Heart right ventricle (tissue), 16 donors: ENCODE results near the gene PMM2. TPM values are rescaled to one million over a fixed set of nuclear protein-coding genes. Genes with fewer than 3 reads are reported as not detected.
"Not testable (repeated sequence)": the region's sequence is repeated elsewhere in the genome, so short reads cannot be mapped to it uniquely, and the experiment has no call there.

ENCODE experiments used
- ATAC-seq, 8 donors: fragments of 200-7000 bp; cut with Tn5 transposase; one replicate each; pipeline ENCODE4 v1.9.1; 2020; ENCODE audit warnings: mild to moderate bottlenecking in 8 of 8, moderate library complexity in 8 of 8, moderate number of reproducible peaks in 1 of 8
- DNase-seq, 2 donors: peaks; one replicate each; pipeline ENCODE4 v3.0.0-alpha.2; 2020
- H3K27ac ChIP-seq, 10 donors: fragments of 200-600 bp; sonication (generic) in 2 of 10; one replicate each; pipeline versions ENCODE4 v1.5.0 to v1.8.0; 2020 to 2022; ENCODE audit warnings: mild to moderate bottlenecking in 3 of 10
- H3K27me3 ChIP-seq, 7 donors: fragments of 200-600 bp; one replicate each; pipeline ENCODE4 v1.8.0; 2021 to 2022; ENCODE audit warnings: mild to moderate bottlenecking in 2 of 7
- H3K36me3 ChIP-seq, 9 donors: fragments of 200-600 bp; sonication (generic) in 1 of 9; one replicate each; pipeline versions ENCODE4 v1.5.0 to v1.8.0; 2020 to 2022; ENCODE audit warnings: mild to moderate bottlenecking in 2 of 9
- H3K4me1 ChIP-seq, 9 donors: fragments of 200-600 bp; sonication (generic) in 1 of 9; one replicate each; pipeline versions ENCODE4 v1.5.0 to v1.8.0; 2020 to 2022; ENCODE audit warnings: mild to moderate bottlenecking in 4 of 9
- H3K4me3 ChIP-seq, 10 donors: fragments of 200-600 bp; sonication (generic) in 2 of 10; one replicate each; pipeline versions ENCODE4 v1.5.0 to v1.8.0; 2020 to 2022; ENCODE audit warnings: mild to moderate bottlenecking in 7 of 10, moderate library complexity in 2 of 10
- H3K9me3 ChIP-seq, 11 donors: fragments of 200-600 bp in 10 of 11; sonication (generic) in 2 of 11; one replicate each; pipeline versions ENCODE4 v1.5.0 to v1.8.0; 2013 to 2022; ENCODE audit warnings: mild to moderate bottlenecking in 2 of 11, control low read depth in 1 of 11, moderate library complexity in 1 of 11
- CTCF ChIP-seq, 9 donors: fragments of 200-600 bp; sonication (generic) in 2 of 9; IDR thresholded peaks; one replicate each; pipeline versions ENCODE4 v1.5.0 to v1.8.0; 2021 to 2022; ENCODE audit warnings: antibody characterized with exemption in 9 of 9, mild to moderate bottlenecking in 5 of 9, moderate library complexity in 1 of 9
- WGBS, 2 donors: extraction: QIAGEN DNeasy Blood & Tissue Kit; methylation state at CpG; one replicate each; pipeline ENCODE4 v1.1.7; 2013; ENCODE audit warnings: inconsistent platforms in 1 of 2; 5-methylcytosine and 5-hydroxymethylcytosine counted together
- intact Hi-C, 10 donors: fragments of 100-400 bp; cut with DNase I; formaldehyde crosslinking; loops; one replicate each; pipeline versions ENCODE4 v1.11.1 to v1.14.2; 2022
- long read RNA-seq, 3 donors: library from polyadenylated mRNA; unstranded; transcript quantifications; one replicate each; pipeline ENCODE4 v2.0.0, GENCODE V29; 2020 to 2021
- polyA plus RNA-seq, 2 donors: library from polyadenylated mRNA; stranded (reverse); fragments of 200-250 nt; gene quantifications; one replicate each; pipeline ENCODE4 v1.2.3, GENCODE V29; 2013
- total RNA-seq, 10 donors: library from RNA; stranded (reverse); fragmentation: NEBNext Ultra II Directional in 3 of 10; extraction: Animal tissue kit (Norgen Biotek cat#: 25700) in 3 of 10; gene quantifications; one replicate each; pipeline versions ENCODE4 v1.2.1 to v1.2.4, GENCODE V29; 2021 to 2023
- donor health status: Arrhythmogenic right ventricular cardiomyopathy.
- donor health status: ischemic (EF 13 %, LVEDD 7.1; RV severe dilation, severe dysfunction).
- donor health status: healthy with polysubstance abuse.
- donor health status: DM: no; HTN: yes; CAD: no.
- donor health status: DM: no; HTN: no; CAD: no.
- donor health status: ischemic (EF 25% LVEDD 6.9; RV normal size, moderate dysfunction).
- donor health status: ischemic (EF 25% LVEDD 5.7; RV mildly dilated, moderate dysfunction).
- donor health status: healthy.
- donor health status: DM: yes; HTN: yes; CAD: no.
- donor health status: Ischemic cardiomyopathy.
- donor health status: ischemic (EF 35%, LVEDD 5.7; RV mildly dilated, moderate dysfunction).
- donor health status: nonischemic (EF 11% LVEDD 7.7; RV severe dilation, severe dysfunction).
- donor health status: DM: yes; HTN: yes; CAD: no.
- donor health status: PGD.
- donor health status: ischemic (EF 29% LVEDD 5.4; RV normal size, mild dysfunction).
- donor health status: nonischemic (EF 23%, LVEDD 6.1; RV moderate dilation, normal function).

The PMM2 gene
- 10 to 100 TPM; 11.5 to 25.9 (median 13.9) TPM for total RNA-seq
- polyA plus RNA-seq = 10 to 100 TPM in 1 of 2 donors, 1 to 10 TPM in 1; 9.4 to 24.6 TPM
- long read RNA-seq, donor 1, transcript PMM2-201 (8 exons, 2,313 nt) = major isoform, 9 of 16 reads
- long read RNA-seq, donor 1, partial matches to known transcripts = 0 of 16 reads
- long read RNA-seq, donor 1, other reads (novel, unspliced or antisense) = 2 of 16 reads
- long read RNA-seq, donor 2, transcript PMM2-201 (8 exons, 2,313 nt) = major isoform, 11 of 15 reads
- long read RNA-seq, donor 2, partial matches to known transcripts = 1 of 15 reads
- long read RNA-seq, donor 2, other reads (novel, unspliced or antisense) = 1 of 15 reads
- long read RNA-seq, donor 3, transcript PMM2-201 (8 exons, 2,313 nt) = major isoform, 35 of 62 reads
- long read RNA-seq, donor 3, transcript PMM2-202 (2 exons, 569 nt) = minor isoform, 9 of 62 reads
- long read RNA-seq, donor 3, partial matches to known transcripts = 3 of 62 reads
- long read RNA-seq, donor 3, other reads (novel, unspliced or antisense) = 11 of 62 reads

- Histone ChIP-seq H3K36me3 (peaks cover 0 to 37% (median 11%) of the 10 kb centered on the region in 9 donors), H3K4me3 (peak within 1 kb of the TSS; percentile 67 to 98 (median 86)), H3K27me3 (no peaks in the 10 kb centered on the region), H3K9me3 (no peaks in the 10 kb centered on the region), H3K27ac (peak within 1 kb of the TSS; percentile 25 to 89 (median 82)), H3K4me1 (peaks cover 9 to 43% (median 30%) of the 10 kb centered on the region in 9 donors)
- TF ChIP-seq CTCF (IDR thresholded peaks at IDR 0.05) = no peak
- ATAC-seq = peak; percentile 99 to 100 (median 100)
- 0 to 1% methylated on average over 61 of the region's 61 CpGs for WGBS, 2 donors
- DNase-seq = peak; percentile 94 to 96
- intact Hi-C loops = loop anchor here in 8 of 10 donors (1.0 to 10.0 kb wide), 11 partner anchors 70 to 233 kb away; partner anchors contain the start of genes CARHSP1 (in 5 of the 8), ABAT (in 3 of the 8) and LITAFD (in 2 of the 8)
Observed at GRCh38 chr16:8797364-8798173, at the start of gene PMM2, which contains the start of gene TMEM186. Gene PMM2 (plus strand): TSS chr16:8797839. CDS start chr16:8797883, 44 bp downstream. Gene TMEM186 (minus strand): TSS chr16:8797639. CDS start chr16:8797614, 25 bp downstream.

GRCh38 chr16:8748944-8749343, 48.7 kb upstream of the PMM2 start:
- H3K27me3 ChIP-seq, H3K4me3 ChIP-seq, DNase-seq, H3K36me3 ChIP-seq, ATAC-seq, H3K27ac ChIP-seq, H3K9me3 ChIP-seq: not testable (repeated sequence)
- peaks cover 0 to 14% (median 6%) of the 10 kb centered on the region in 9 donors for H3K4me1 ChIP-seq
- WGBS, 2 donors = 94 to 96% methylated on average over 9 of the region's 9 CpGs
- intact Hi-C loops = loop anchor here in 1 of 10 donors (10.0 kb wide), 1 partner anchor 64 kb away; no protein-coding TSS in a partner anchor

DNA sequence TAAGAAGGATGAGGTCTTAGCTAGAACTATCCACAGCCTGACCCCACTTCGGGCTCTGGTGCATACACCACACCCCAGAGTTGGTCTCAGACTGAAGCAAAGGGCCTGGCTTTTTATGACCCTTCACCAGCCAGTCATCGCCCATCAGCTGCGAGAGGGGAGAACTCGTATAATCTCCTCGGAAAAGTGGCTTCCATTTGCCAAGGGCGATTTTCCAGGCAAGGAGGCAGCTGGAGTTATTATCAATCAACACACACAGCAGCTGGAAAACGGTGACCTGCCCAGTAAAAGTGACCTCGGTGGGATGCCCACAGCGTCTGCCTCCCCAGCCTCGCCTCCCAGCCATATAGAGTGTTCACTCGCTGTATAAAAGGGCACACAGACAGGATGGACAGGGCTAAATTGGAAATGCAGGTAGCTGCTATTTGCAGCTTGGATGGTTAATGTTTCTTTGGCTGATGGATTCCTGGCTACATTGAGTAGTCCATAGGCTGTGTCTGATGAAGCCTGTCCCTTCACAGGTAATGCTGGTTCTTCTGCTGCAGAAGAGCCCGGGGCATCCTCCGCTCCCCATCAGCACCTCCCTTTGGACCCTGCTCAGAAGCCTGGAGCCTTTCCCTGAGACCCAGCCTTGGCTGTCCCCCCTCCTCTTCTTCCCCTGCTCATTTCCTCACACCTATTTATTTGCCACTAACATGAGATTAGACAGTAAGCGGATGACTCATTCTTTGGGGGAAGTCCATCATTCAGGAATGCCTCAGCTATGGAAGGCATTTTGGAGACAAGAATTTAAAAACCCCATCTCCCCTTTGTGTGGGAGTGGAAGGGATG, 45.9 kb upstream of the PMM2 start:
- no peaks in the 10 kb centered on the region for H3K9me3 ChIP-seq
- no peak for DNase-seq
- no peaks in the 10 kb centered on the region for H3K27me3 ChIP-seq
- H3K4me3 ChIP-seq = no peak overlapping the region
- H3K27ac ChIP-seq = peak overlapping the region in 2 of 10 donors; percentile 14 to 30
- intact Hi-C loops = loop anchor here in 1 of 10 donors (2.0 kb wide), 1 partner anchor 71 kb away; no protein-coding TSS in a partner anchor
- peak in 6 of 8 donors; percentile 66 to 88 (median 76) for ATAC-seq
- peaks cover 0 to 14% (median 6%) of the 10 kb centered on the region in 9 donors for H3K4me1 ChIP-seq
- no peak for TF ChIP-seq CTCF (IDR thresholded peaks at IDR 0.05)
- H3K36me3 ChIP-seq = no peaks in the 10 kb centered on the region
- WGBS, 2 donors = 59 to 61% methylated on average over 14 of the region's 14 CpGs

DNA sequence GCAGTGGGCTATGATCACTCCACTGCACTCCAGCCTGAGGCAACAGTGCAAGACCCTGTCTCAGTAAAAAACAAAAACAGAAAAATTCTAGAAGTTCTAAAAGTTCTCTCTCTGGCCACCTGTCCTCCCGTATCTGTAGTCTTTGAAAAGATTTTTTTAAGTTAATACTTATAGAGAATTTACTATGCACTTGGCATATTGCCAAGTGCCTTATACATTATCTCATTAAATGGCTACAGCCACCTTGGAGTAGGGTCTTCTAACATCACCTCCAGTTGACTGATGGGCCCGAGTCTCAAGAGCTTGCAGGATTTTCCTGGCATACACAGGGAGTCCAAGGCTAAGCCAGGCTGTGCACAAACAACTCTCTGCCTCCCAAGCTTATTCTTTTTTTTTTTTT, 44.9 kb upstream of the PMM2 start:
- H3K9me3 ChIP-seq = no peaks in the 10 kb centered on the region
- intact Hi-C loops = loop anchor here in 1 of 10 donors (2.0 kb wide), 1 partner anchor 70 kb away; no protein-coding TSS in a partner anchor
- no peak overlapping the region for H3K27ac ChIP-seq
- TF ChIP-seq CTCF (IDR thresholded peaks at IDR 0.05) = no peak
- no peak for DNase-seq
- peaks cover 0 to 7% (median 0%) of the 10 kb centered on the region in 9 donors for H3K36me3 ChIP-seq
- H3K4me3 ChIP-seq = no peak overlapping the region
- WGBS, 2 donors = 43 to 46% methylated on average over 2 of the region's 2 CpGs
- no peaks in the 10 kb centered on the region for H3K27me3 ChIP-seq
- peaks cover 0 to 14% (median 6%) of the 10 kb centered on the region in 9 donors for H3K4me1 ChIP-seq
- ATAC-seq = no peak
